HepG2 (cell line): Measurements from ENCODE around the gene RUNDC1. TPM values are rescaled to one million over a fixed set of nuclear protein-coding genes. Genes with fewer than 3 reads are reported as not detected.
A peak's percentile ranks its signal among the peaks of the same experiment; 100 is the strongest.

Experiments used
- FOXM1 ChIP-seq: sonication (generic); formaldehyde crosslinking; IDR thresholded peaks from 2 replicates; pipeline ENCODE4 v1.5.0; 2020; ENCODE audit warnings: missing genetic modification reagents
- GZF1 ChIP-seq: sonication (generic); formaldehyde crosslinking; IDR thresholded peaks from 2 replicates; pipeline ENCODE4 v1.5.1; 2020; ENCODE audit warnings: mild to moderate bottlenecking, missing genetic modification reagents
- TMF1 ChIP-seq: sonication (generic); formaldehyde crosslinking; IDR thresholded peaks from 2 replicates; pipeline ENCODE4 v1.8.1; 2022; ENCODE audit warnings: low read depth, missing genetic modification reagents
- ZBTB3 ChIP-seq: sonication (generic); formaldehyde crosslinking; IDR thresholded peaks from 2 replicates; pipeline ENCODE4 v1.4.0; 2020; ENCODE audit warnings: low read depth, mild to moderate bottlenecking, moderate library complexity, missing genetic modification reagents, borderline replicate concordance
- ZNF10 ChIP-seq: sonication (generic); formaldehyde crosslinking; IDR thresholded peaks from 2 replicates; pipeline ENCODE4 v1.4.0; 2020; ENCODE audit warnings: mild to moderate bottlenecking, low read depth, missing genetic modification reagents, borderline replicate concordance
- ZNF432 ChIP-seq: sonication (generic); formaldehyde crosslinking; IDR thresholded peaks from 2 replicates; pipeline ENCODE4 v1.5.0; 2020; ENCODE audit warnings: missing genetic modification reagents, mild to moderate bottlenecking, borderline replicate concordance
- ZNF543 ChIP-seq: sonication (generic); formaldehyde crosslinking; IDR thresholded peaks from 2 replicates; pipeline ENCODE4 v1.4.0; 2020; ENCODE audit warnings: mild to moderate bottlenecking, missing genetic modification reagents
- ZNF652 ChIP-seq: IDR thresholded peaks from 2 replicates; pipeline ENCODE4 v1.6.1; 2016; ENCODE audit warnings: low read depth, borderline replicate concordance
- polyA plus RNA-seq, 8 experiments: library from polyadenylated mRNA; depleted of rRNA in 3 of 8; stranded (reverse) in 7 of 8; unstranded in 1 of 8; fragments of >200 nt; fragmentation: Illumina TruSeq in 4 of 8; extraction: Trizol in 4 of 8; gene quantifications; 2 replicates each; pipeline versions ENCODE4 v1.2.1 to v1.2.3, GENCODE V29; 2011 to 2016; ENCODE audit warnings: low read depth in 4 of 8, missing spikeins in 1 of 8, mixed read lengths in 1 of 8; ENCODE audit not compliant: insufficient read depth in 1 of 8
- total RNA-seq, 5 experiments: library from RNA; depleted of rRNA; stranded (reverse); fragments of >200 nt; fragmentation: Illumina TruSeq; extraction: Trizol; gene quantifications; 2 replicates each; pipeline ENCODE4 v1.2.3, GENCODE V29; 2016; ENCODE audit warnings: low read depth in 1 of 5
- TF ChIP-seq, protein P1 (sequence below): IDR thresholded peaks from 2 replicates; pipeline ENCODE4 v1.4.0; 2020; ENCODE audit warnings: mild to moderate bottlenecking, missing genetic modification reagents
- TF ChIP-seq, protein P2 (sequence below): sonication (generic); formaldehyde crosslinking; IDR thresholded peaks from 2 replicates; pipeline ENCODE4 v1.8.1; 2023; ENCODE audit warnings: missing genetic modification reagents, inconsistent platforms, borderline replicate concordance
- TF ChIP-seq, protein P3 (sequence below): sonication (generic); formaldehyde crosslinking; IDR thresholded peaks from 2 replicates; pipeline ENCODE4 v1.4.0; 2020; ENCODE audit warnings: missing genetic modification reagents, borderline replicate concordance
- TF ChIP-seq, protein P4 (sequence below): IDR thresholded peaks from 2 replicates; pipeline ENCODE4 v1.6.1; 2016; ENCODE audit warnings: low read depth, missing genetic modification reagents, missing compliant biosample characterization
- TF ChIP-seq, protein P5 (sequence below): sonication (generic); formaldehyde crosslinking; IDR thresholded peaks from 2 replicates; pipeline ENCODE4 v1.4.0; 2020; ENCODE audit warnings: mild to moderate bottlenecking, missing genetic modification reagents

RUNDC1 gene
- total and polyA plus RNA-seq, 2 of the 13 experiments (the other 11 are each of a cell fraction or from before 2014, with no cell fraction given), result 10.3 to 11.4 TPM

DNA sequence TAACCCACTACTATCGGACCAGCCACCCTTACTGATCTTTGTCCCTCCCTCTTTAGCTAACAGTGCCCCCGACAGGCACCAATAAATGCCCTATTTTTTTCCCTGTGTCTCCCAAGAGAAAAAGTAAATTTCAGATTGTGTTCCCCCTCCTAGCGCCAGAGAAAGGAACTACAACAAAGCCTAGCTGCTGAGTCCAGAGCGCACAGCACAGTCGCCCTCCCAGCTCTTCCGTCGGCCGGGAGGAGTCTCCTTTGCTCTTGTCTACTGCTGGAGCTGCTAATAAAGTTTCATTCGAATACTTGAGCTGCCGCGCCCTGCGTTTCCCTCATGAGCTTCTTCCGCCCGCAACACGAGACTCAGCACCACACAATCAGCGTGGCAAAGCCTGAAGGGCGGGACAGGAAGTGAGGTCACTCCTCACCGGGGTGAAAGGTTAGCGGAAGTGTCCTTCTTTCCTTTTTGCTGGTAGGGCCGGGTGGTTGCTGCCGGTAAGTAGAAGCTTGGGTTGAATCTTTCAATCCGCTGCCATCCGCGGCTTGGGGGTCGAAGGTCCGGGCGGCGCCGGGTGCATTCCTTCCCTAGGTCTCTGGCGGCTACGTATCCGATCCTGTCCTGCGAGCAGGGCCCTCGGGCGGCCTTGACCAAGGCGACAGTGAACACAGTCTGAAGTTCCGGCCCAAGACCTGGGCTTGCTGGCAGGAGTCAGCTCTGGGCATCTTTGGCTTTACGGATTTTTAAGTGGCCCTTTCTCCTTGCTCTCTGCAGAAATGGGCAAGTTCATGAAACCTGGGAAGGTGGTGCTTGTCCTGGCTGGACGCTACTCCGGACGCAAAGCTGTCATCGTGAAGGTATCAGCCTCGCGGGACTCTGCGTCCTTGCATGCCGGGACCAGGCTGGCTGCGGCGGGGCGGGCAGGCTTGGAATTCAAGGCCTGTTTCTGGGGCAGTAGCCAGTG is 17.9 kb downstream of the RUNDC1 start, which contains the start of gene RPL27 (continued):
- TF ChIP-seq, protein P1, sequence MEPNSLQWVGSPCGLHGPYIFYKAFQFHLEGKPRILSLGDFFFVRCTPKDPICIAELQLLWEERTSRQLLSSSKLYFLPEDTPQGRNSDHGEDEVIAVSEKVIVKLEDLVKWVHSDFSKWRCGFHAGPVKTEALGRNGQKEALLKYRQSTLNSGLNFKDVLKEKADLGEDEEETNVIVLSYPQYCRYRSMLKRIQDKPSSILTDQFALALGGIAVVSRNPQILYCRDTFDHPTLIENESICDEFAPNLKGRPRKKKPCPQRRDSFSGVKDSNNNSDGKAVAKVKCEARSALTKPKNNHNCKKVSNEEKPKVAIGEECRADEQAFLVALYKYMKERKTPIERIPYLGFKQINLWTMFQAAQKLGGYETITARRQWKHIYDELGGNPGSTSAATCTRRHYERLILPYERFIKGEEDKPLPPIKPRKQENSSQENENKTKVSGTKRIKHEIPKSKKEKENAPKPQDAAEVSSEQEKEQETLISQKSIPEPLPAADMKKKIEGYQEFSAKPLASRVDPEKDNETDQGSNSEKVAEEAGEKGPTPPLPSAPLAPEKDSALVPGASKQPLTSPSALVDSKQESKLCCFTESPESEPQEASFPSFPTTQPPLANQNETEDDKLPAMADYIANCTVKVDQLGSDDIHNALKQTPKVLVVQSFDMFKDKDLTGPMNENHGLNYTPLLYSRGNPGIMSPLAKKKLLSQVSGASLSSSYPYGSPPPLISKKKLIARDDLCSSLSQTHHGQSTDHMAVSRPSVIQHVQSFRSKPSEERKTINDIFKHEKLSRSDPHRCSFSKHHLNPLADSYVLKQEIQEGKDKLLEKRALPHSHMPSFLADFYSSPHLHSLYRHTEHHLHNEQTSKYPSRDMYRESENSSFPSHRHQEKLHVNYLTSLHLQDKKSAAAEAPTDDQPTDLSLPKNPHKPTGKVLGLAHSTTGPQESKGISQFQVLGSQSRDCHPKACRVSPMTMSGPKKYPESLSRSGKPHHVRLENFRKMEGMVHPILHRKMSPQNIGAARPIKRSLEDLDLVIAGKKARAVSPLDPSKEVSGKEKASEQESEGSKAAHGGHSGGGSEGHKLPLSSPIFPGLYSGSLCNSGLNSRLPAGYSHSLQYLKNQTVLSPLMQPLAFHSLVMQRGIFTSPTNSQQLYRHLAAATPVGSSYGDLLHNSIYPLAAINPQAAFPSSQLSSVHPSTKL, result peak; percentile 87
- TF ChIP-seq, protein P2, sequence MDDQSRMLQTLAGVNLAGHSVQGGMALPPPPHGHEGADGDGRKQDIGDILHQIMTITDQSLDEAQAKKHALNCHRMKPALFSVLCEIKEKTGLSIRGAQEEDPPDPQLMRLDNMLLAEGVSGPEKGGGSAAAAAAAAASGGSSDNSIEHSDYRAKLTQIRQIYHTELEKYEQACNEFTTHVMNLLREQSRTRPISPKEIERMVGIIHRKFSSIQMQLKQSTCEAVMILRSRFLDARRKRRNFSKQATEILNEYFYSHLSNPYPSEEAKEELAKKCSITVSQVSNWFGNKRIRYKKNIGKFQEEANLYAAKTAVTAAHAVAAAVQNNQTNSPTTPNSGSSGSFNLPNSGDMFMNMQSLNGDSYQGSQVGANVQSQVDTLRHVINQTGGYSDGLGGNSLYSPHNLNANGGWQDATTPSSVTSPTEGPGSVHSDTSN (CRISPR knock-in tag), result no peak; the same call in 1 of the 2 replicates
- TF ChIP-seq ZNF652, result peak; percentile 69; the same call in 1 of the 2 replicates
- TF ChIP-seq, protein P3, sequence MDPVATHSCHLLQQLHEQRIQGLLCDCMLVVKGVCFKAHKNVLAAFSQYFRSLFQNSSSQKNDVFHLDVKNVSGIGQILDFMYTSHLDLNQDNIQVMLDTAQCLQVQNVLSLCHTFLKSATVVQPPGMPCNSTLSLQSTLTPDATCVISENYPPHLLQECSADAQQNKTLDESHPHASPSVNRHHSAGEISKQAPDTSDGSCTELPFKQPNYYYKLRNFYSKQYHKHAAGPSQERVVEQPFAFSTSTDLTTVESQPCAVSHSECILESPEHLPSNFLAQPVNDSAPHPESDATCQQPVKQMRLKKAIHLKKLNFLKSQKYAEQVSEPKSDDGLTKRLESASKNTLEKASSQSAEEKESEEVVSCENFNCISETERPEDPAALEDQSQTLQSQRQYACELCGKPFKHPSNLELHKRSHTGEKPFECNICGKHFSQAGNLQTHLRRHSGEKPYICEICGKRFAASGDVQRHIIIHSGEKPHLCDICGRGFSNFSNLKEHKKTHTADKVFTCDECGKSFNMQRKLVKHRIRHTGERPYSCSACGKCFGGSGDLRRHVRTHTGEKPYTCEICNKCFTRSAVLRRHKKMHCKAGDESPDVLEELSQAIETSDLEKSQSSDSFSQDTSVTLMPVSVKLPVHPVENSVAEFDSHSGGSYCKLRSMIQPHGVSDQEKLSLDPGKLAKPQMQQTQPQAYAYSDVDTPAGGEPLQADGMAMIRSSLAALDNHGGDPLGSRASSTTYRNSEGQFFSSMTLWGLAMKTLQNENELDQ (CRISPR knock-in tag), result peak; percentile 29; the same call in 1 of the 2 replicates
- no peak for TF ChIP-seq ZNF10
- TF ChIP-seq TMF1 (CRISPR knock-in tag), result peak; percentile 80; the same call in 1 of the 2 replicates
- TF ChIP-seq FOXM1 (CRISPR knock-in tag), result no peak
- TF ChIP-seq, protein P4, sequence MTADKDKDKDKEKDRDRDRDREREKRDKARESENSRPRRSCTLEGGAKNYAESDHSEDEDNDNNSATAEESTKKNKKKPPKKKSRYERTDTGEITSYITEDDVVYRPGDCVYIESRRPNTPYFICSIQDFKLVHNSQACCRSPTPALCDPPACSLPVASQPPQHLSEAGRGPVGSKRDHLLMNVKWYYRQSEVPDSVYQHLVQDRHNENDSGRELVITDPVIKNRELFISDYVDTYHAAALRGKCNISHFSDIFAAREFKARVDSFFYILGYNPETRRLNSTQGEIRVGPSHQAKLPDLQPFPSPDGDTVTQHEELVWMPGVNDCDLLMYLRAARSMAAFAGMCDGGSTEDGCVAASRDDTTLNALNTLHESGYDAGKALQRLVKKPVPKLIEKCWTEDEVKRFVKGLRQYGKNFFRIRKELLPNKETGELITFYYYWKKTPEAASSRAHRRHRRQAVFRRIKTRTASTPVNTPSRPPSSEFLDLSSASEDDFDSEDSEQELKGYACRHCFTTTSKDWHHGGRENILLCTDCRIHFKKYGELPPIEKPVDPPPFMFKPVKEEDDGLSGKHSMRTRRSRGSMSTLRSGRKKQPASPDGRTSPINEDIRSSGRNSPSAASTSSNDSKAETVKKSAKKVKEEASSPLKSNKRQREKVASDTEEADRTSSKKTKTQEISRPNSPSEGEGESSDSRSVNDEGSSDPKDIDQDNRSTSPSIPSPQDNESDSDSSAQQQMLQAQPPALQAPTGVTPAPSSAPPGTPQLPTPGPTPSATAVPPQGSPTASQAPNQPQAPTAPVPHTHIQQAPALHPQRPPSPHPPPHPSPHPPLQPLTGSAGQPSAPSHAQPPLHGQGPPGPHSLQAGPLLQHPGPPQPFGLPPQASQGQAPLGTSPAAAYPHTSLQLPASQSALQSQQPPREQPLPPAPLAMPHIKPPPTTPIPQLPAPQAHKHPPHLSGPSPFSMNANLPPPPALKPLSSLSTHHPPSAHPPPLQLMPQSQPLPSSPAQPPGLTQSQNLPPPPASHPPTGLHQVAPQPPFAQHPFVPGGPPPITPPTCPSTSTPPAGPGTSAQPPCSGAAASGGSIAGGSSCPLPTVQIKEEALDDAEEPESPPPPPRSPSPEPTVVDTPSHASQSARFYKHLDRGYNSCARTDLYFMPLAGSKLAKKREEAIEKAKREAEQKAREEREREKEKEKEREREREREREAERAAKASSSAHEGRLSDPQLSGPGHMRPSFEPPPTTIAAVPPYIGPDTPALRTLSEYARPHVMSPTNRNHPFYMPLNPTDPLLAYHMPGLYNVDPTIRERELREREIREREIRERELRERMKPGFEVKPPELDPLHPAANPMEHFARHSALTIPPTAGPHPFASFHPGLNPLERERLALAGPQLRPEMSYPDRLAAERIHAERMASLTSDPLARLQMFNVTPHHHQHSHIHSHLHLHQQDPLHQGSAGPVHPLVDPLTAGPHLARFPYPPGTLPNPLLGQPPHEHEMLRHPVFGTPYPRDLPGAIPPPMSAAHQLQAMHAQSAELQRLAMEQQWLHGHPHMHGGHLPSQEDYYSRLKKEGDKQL (CRISPR knock-in tag), result peak; percentile 82; the same call in 1 of the 2 replicates
- peak; percentile 96 for TF ChIP-seq ZBTB3
- no peak for TF ChIP-seq ZNF432 (CRISPR knock-in tag)
- TF ChIP-seq GZF1 (CRISPR knock-in tag), result peak; percentile 93
- TF ChIP-seq ZNF543, result peak; percentile 90
- TF ChIP-seq, protein P5, sequence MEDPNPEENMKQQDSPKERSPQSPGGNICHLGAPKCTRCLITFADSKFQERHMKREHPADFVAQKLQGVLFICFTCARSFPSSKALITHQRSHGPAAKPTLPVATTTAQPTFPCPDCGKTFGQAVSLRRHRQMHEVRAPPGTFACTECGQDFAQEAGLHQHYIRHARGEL (CRISPR knock-in tag), result no peak
